Spleen (tissue), 7 donors: ENCODE data around the gene SLC6A8.

Source experiments
- CTCF ChIP-seq, 11 experiments: fragments of 200-600 bp in 7 of 11; fragments of 450-650 bp in 4 of 11; sonication (generic) in 4 of 11; IDR thresholded peaks in 8 of 11; conservative IDR thresholded peaks in 3 of 11; 1 replicate in 7 of 11; 2 replicates in 4 of 11; pipeline versions ENCODE4 v1.4.0 to v1.8.0; 2016 to 2021; ENCODE audit warnings: antibody characterized with exemption in 11 of 11, inconsistent platforms in 4 of 11, mild to moderate bottlenecking in 1 of 11
- POLR2A ChIP-seq, 3 donors: fragments of 450-650 bp; IDR thresholded peaks; one replicate each; pipeline ENCODE4 v1.5.1; 2017; ENCODE audit warnings: antibody characterized with exemption in 3 of 3, mild to moderate bottlenecking in 1 of 3
- POLR2AphosphoS5 ChIP-seq, 3 donors: sonication (generic); formaldehyde crosslinking; IDR thresholded peaks; one replicate each; pipeline ENCODE4 v1.5.1; 2017; ENCODE audit warnings: antibody characterized with exemption in 3 of 3
- donor health status: DM: no; HTN: no; CAD: no; lungs with moderate emphysema.
- donor health status: DM: no; HTN: no; CAD: no.
- donor health status: DM: no; HTN: no; CAD: no.

- TF ChIP-seq CTCF (IDR thresholded peaks at IDR 0.05 in 8 of 11, conservative IDR thresholded peaks at IDR 0.05 in 3 of 11) = no peak
- no peak for TF ChIP-seq POLR2A (IDR thresholded peaks at IDR 0.05)
- no peak for TF ChIP-seq POLR2AphosphoS5 (IDR thresholded peaks at IDR 0.05)
Measured at GRCh38 chrX:153688911-153689590, 1.3 kb downstream of the SLC6A8 start.
